ENCODE measurements around the gene NAT16. TPM values are rescaled to one million over a fixed set of nuclear protein-coding genes. Genes with fewer than 3 reads are reported as not detected.

NAT16 gene
- total RNA-seq, 1 donor from 2014 or later: 2.4 TPM

- DNase-seq: no peak
- no peak overlapping the region for H3K27ac Mint-ChIP-seq (ENCODE audit: unreplicated experiment)
- no peaks in the 10 kb centered on the region for H3K4me1 Mint-ChIP-seq (ENCODE audit: low read depth, unreplicated experiment)
- no peak overlapping the region for H3K4me3 Mint-ChIP-seq (ENCODE audit: unreplicated experiment)
- no peaks in the 10 kb centered on the region for H3K36me3 Mint-ChIP-seq (ENCODE audit: unreplicated experiment)
- peaks cover 1% of the 10 kb centered on the region for H3K9me3 Mint-ChIP-seq (ENCODE audit: unreplicated experiment)
- H3K27me3 Mint-ChIP-seq (ENCODE audit: unreplicated experiment): peaks cover 10% of the 10 kb centered on the region
- TF ChIP-seq CTCF (IDR thresholded peaks at IDR 0.05; ENCODE audit: partially characterized antibody, unreplicated experiment): no peak
Observed at GRCh38 chr7:101197991-101198390, 17.9 kb upstream of the NAT16 start.

- Mint-ChIP-seq H3K4me1 (ENCODE audit: low read depth, unreplicated experiment) (no peaks in the 10 kb centered on the region), H3K27ac (ENCODE audit: unreplicated experiment) (no peak overlapping the region), H3K36me3 (ENCODE audit: unreplicated experiment) (no peaks in the 10 kb centered on the region), H3K27me3 (ENCODE audit: unreplicated experiment) (peaks cover 5% of the 10 kb centered on the region), H3K9me3 (ENCODE audit: unreplicated experiment) (peaks cover 1% of the 10 kb centered on the region), H3K4me3 (ENCODE audit: unreplicated experiment) (no peak overlapping the region)
- no peak for TF ChIP-seq CTCF (IDR thresholded peaks at IDR 0.05; ENCODE audit: partially characterized antibody, unreplicated experiment)
- no peak for DNase-seq
Observed at GRCh38 chr7:101195884-101196283, 15.8 kb upstream of the NAT16 start.

GRCh38 chr7:101189109-101189508 is 9.0 kb upstream of the NAT16 start:
- Mint-ChIP-seq H3K9me3 (ENCODE audit: unreplicated experiment) (peaks cover 2% of the 10 kb centered on the region), H3K27me3 (ENCODE audit: unreplicated experiment) (peaks cover 2% of the 10 kb centered on the region), H3K4me1 (ENCODE audit: low read depth, unreplicated experiment) (no peaks in the 10 kb centered on the region), H3K27ac (ENCODE audit: unreplicated experiment) (no peak overlapping the region), H3K36me3 (ENCODE audit: unreplicated experiment) (no peaks in the 10 kb centered on the region), H3K4me3 (ENCODE audit: unreplicated experiment) (no peak overlapping the region)
- TF ChIP-seq CTCF (IDR thresholded peaks at IDR 0.05; ENCODE audit: partially characterized antibody, unreplicated experiment): no peak
- no peak for DNase-seq

GRCh38 chr7:101186844-101187428 is 6.8 kb upstream of the NAT16 start:
- H3K36me3 Mint-ChIP-seq (ENCODE audit: unreplicated experiment): no peaks in the 10 kb centered on the region
- no peak overlapping the region for H3K27ac Mint-ChIP-seq (ENCODE audit: unreplicated experiment)
- TF ChIP-seq CTCF (IDR thresholded peaks at IDR 0.05; ENCODE audit: partially characterized antibody, unreplicated experiment): no peak
- no peak for DNase-seq
- no peak overlapping the region for H3K4me3 Mint-ChIP-seq (ENCODE audit: unreplicated experiment)
- no peaks in the 10 kb centered on the region for H3K4me1 Mint-ChIP-seq (ENCODE audit: low read depth, unreplicated experiment)
- peaks cover 5% of the 10 kb centered on the region for H3K9me3 Mint-ChIP-seq (ENCODE audit: unreplicated experiment)
- peaks cover 2% of the 10 kb centered on the region for H3K27me3 Mint-ChIP-seq (ENCODE audit: unreplicated experiment)

GRCh38 chr7:101186194-101186593 is 6.1 kb upstream of the NAT16 start:
- no peak overlapping the region for H3K4me3 Mint-ChIP-seq (ENCODE audit: unreplicated experiment)
- H3K9me3 Mint-ChIP-seq (ENCODE audit: unreplicated experiment): peaks cover 5% of the 10 kb centered on the region
- no peak for TF ChIP-seq CTCF (IDR thresholded peaks at IDR 0.05; ENCODE audit: partially characterized antibody, unreplicated experiment)
- peaks cover 2% of the 10 kb centered on the region for H3K27me3 Mint-ChIP-seq (ENCODE audit: unreplicated experiment)
- H3K27ac Mint-ChIP-seq (ENCODE audit: unreplicated experiment): no peak overlapping the region
- DNase-seq: no peak
- no peaks in the 10 kb centered on the region for H3K4me1 Mint-ChIP-seq (ENCODE audit: low read depth, unreplicated experiment)
- H3K36me3 Mint-ChIP-seq (ENCODE audit: unreplicated experiment): no peaks in the 10 kb centered on the region
